NT2/D1 (cell line): ENCODE measurements around the gene FAM234B.

Experiments used
- SUZ12 ChIP-seq: IDR thresholded peaks from 2 replicates; pipeline ENCODE4 v1.6.1; 2011; ENCODE audit not compliant: insufficient read length, insufficient read depth; ENCODE audit errors: extremely low read depth
- YY1 ChIP-seq: IDR thresholded peaks from 2 replicates; pipeline ENCODE4 v1.6.1; 2011; ENCODE audit not compliant: insufficient read length, insufficient read depth
- ZNF274 ChIP-seq: IDR thresholded peaks from 2 replicates; pipeline ENCODE4 v1.6.1; 2011; ENCODE audit warnings: mild to moderate bottlenecking, low read depth, low read length

GRCh38 chr12:13062669-13063068 lies 18.5 kb downstream of the FAM234B start:
- TF ChIP-seq ZNF274 (no peak), YY1 (no peak), SUZ12 (no peak)
